H9 (cell line): ENCODE data around the gene ISX. TPM values are rescaled to one million over a fixed set of nuclear protein-coding genes. Genes with fewer than 3 reads are reported as not detected.
A peak's percentile ranks its signal among the peaks of the same experiment; 100 is the strongest.
"Not testable (repeated sequence)": the region's sequence is repeated elsewhere in the genome, so short reads cannot be mapped to it uniquely, and the experiment has no call there.

Source experiments
- DNase-seq: peaks from one replicate; pipeline ENCODE4 v3.0.0-alpha.2; 2017
- H2AFZ ChIP-seq: one replicate; pipeline ENCODE4 v1.6.1; 2013; ENCODE audit warnings: mild to moderate bottlenecking, low read length, control low read depth, moderate library complexity
- H2AK5ac ChIP-seq: 2 replicates; pipeline ENCODE4 v1.6.1; 2013; ENCODE audit warnings: low read length, control low read depth, mixed read lengths; ENCODE audit not compliant: insufficient read length
- H2BK120ac ChIP-seq: one replicate; pipeline ENCODE4 v1.6.1; 2013; ENCODE audit warnings: low read depth, mild to moderate bottlenecking, low read length, control low read depth, inconsistent platforms; ENCODE audit not compliant: poor library complexity, severe bottlenecking
- H2BK12ac ChIP-seq: 2 replicates; pipeline ENCODE4 v1.6.1; 2013; ENCODE audit warnings: low read length, control low read depth, mixed read lengths, low read depth; ENCODE audit not compliant: insufficient read length
- H2BK15ac ChIP-seq: 2 replicates; pipeline ENCODE4 v1.6.1; 2013; ENCODE audit warnings: low read depth, low read length, control low read depth
- H2BK20ac ChIP-seq: one replicate; pipeline ENCODE4 v1.6.1; 2013; ENCODE audit warnings: low read depth, mild to moderate bottlenecking, low read length, control low read depth, inconsistent platforms; ENCODE audit not compliant: poor library complexity, severe bottlenecking
- H2BK5ac ChIP-seq: 2 replicates; pipeline ENCODE4 v1.6.1; 2013; ENCODE audit warnings: low read length, control low read depth, mixed read lengths; ENCODE audit not compliant: insufficient read length
- H3K14ac ChIP-seq: 2 replicates; pipeline ENCODE4 v1.6.1; 2013; ENCODE audit warnings: low read length, control low read depth; ENCODE audit not compliant: insufficient read depth
- H3K18ac ChIP-seq: 2 replicates; pipeline ENCODE4 v1.6.1; 2013; ENCODE audit warnings: low read depth, mild to moderate bottlenecking, mixed read lengths, low read length, control low read depth; ENCODE audit not compliant: insufficient read length
- H3K23ac ChIP-seq: 2 replicates; pipeline ENCODE4 v1.6.1; 2013; ENCODE audit warnings: low read length, control low read depth, mixed read lengths, low read depth; ENCODE audit not compliant: insufficient read length
- H3K23me2 ChIP-seq: 2 replicates; pipeline ENCODE4 v1.6.1; 2013; ENCODE audit warnings: low read depth, mild to moderate bottlenecking, mixed read lengths, low read length, control low read depth; ENCODE audit not compliant: insufficient read length, poor library complexity, severe bottlenecking
- H3K27ac ChIP-seq: 2 replicates; pipeline ENCODE4 v1.5.1; 2013; ENCODE audit warnings: low read length, control low read depth, mixed read lengths, low read depth; ENCODE audit not compliant: insufficient read length
- H3K27me3 ChIP-seq: 2 replicates; pipeline ENCODE4 v1.6.1; 2013; ENCODE audit warnings: low read length, control low read depth, inconsistent platforms; ENCODE audit not compliant: insufficient read depth
- H3K4ac ChIP-seq: 2 replicates; pipeline ENCODE4 v1.6.1; 2013; ENCODE audit warnings: low read depth, mild to moderate bottlenecking, control low read depth, inconsistent platforms, low read length, moderate library complexity
- H3K4me1 ChIP-seq: 2 replicates; pipeline ENCODE4 v1.6.1; 2013; ENCODE audit warnings: low read length, control low read depth, inconsistent platforms; ENCODE audit not compliant: insufficient read depth
- H3K4me2 ChIP-seq: 2 replicates; pipeline ENCODE4 v1.6.1; 2013; ENCODE audit warnings: low read length, control low read depth, mixed read lengths; ENCODE audit not compliant: insufficient read length, insufficient read depth
- H3K56ac ChIP-seq: 2 replicates; pipeline ENCODE4 v1.6.1; 2013; ENCODE audit warnings: low read depth, mild to moderate bottlenecking, mixed read lengths, low read length, control low read depth; ENCODE audit not compliant: insufficient read length
- H3K79me1 ChIP-seq: 2 replicates; pipeline ENCODE4 v1.6.1; 2013; ENCODE audit warnings: low read depth, mild to moderate bottlenecking, moderate library complexity, low read length, control low read depth, inconsistent platforms; ENCODE audit not compliant: insufficient read depth, poor library complexity, severe bottlenecking
- H3K79me2 ChIP-seq: 2 replicates; pipeline ENCODE4 v1.6.1; 2013; ENCODE audit warnings: low read length, control low read depth, inconsistent platforms; ENCODE audit not compliant: insufficient read depth
- H3K9ac ChIP-seq: 2 replicates; pipeline ENCODE4 v1.6.1; 2013; ENCODE audit warnings: low read length, control low read depth, mixed read lengths; ENCODE audit not compliant: insufficient read length; ENCODE audit errors: extremely low read depth
- H3K9me3 ChIP-seq: one replicate; pipeline ENCODE4 v1.6.1; 2013; ENCODE audit warnings: low read depth, low read length, inconsistent platforms; ENCODE audit not compliant: control insufficient read depth
- H3T11ph ChIP-seq: one replicate; pipeline ENCODE4 v1.6.1; 2013; ENCODE audit warnings: mild to moderate bottlenecking, low read length, control low read depth, inconsistent platforms
- H4K20me1 ChIP-seq: one replicate; pipeline ENCODE4 v1.6.1; 2013; ENCODE audit not compliant: control insufficient read depth, insufficient read length, insufficient read depth
- H4K5ac ChIP-seq: 2 replicates; pipeline ENCODE4 v1.6.1; 2013; ENCODE audit warnings: low read depth, mild to moderate bottlenecking, mixed read lengths, low read length, control low read depth; ENCODE audit not compliant: insufficient read length
- H4K8ac ChIP-seq: replicated peaks from 2 replicates; pipeline ENCODE4 v1.6.1; 2013; ENCODE audit warnings: low read length, control low read depth, mixed read lengths, low read depth; ENCODE audit not compliant: insufficient read length
- H4K91ac ChIP-seq: 2 replicates; pipeline ENCODE4 v1.6.1; 2013; ENCODE audit warnings: low read depth, mild to moderate bottlenecking, moderate library complexity, mixed read lengths, low read length, control low read depth; ENCODE audit not compliant: insufficient read length
- H3K27ac Mint-ChIP-seq, 3 experiments: 2 replicates in 2 of 3; 3 replicates in 1 of 3; pipeline ENCODE4 v1.8.0; 2020 to 2021; ENCODE audit warnings: mixed read lengths in 3 of 3, mild to moderate bottlenecking in 1 of 3, moderate library complexity in 1 of 3
- H3K27me3 Mint-ChIP-seq: 2 replicates; pipeline ENCODE4 v1.8.0; 2021; ENCODE audit warnings: low read depth, mild to moderate bottlenecking, moderate library complexity, mixed read lengths
- H3K36me3 Mint-ChIP-seq, 3 experiments: 2 replicates in 2 of 3; 3 replicates in 1 of 3; pipeline ENCODE4 v1.8.0; 2020 to 2021; ENCODE audit warnings: low read depth in 3 of 3, mixed read lengths in 3 of 3; ENCODE audit not compliant: insufficient read depth in 1 of 3
- H3K4me1 Mint-ChIP-seq, 2 experiments: 2 replicates each; pipeline ENCODE4 v1.8.0; 2020; ENCODE audit warnings: mixed read lengths in 2 of 2
- H3K4me3 Mint-ChIP-seq, 2 experiments: 2 replicates in 1 of 2; 3 replicates in 1 of 2; pipeline ENCODE4 v1.8.0; 2020 to 2021; ENCODE audit warnings: mild to moderate bottlenecking in 2 of 2, mixed read lengths in 2 of 2, moderate library complexity in 1 of 2
- H3K9me3 Mint-ChIP-seq, 2 experiments: 2 replicates in 1 of 2; 3 replicates in 1 of 2; pipeline ENCODE4 v1.8.0; 2020; ENCODE audit warnings: mild to moderate bottlenecking in 2 of 2, mixed read lengths in 2 of 2, moderate library complexity in 1 of 2
- WGBS: extraction: QIAGEN DNeasy Blood & Tissue Kit; methylation state at CpG from one replicate; pipeline ENCODE4 v1.1.7; 2013; ENCODE audit warnings: missing lambda C conversion rate, low lambda C conversion rate, mixed read lengths; ENCODE audit not compliant: insufficient read length; ENCODE audit errors: extremely low coverage; 5-methylcytosine and 5-hydroxymethylcytosine counted together
- total RNA-seq: library from RNA; stranded (reverse); gene quantifications from 2 replicates; pipeline ENCODE4 v1.2.1, GENCODE V29; 2021
- TF ChIP-seq, protein P1 (sequence below): fragments of 200-600 bp; sonication (generic); conservative IDR thresholded peaks from 3 replicates; pipeline ENCODE4 v1.8.0; 2021; ENCODE audit warnings: antibody characterized with exemption, mild to moderate bottlenecking

Gene ISX
- total RNA-seq, 1 experiment from 2014 or later, result not detected

- H3K27me3 ChIP-seq, result no peaks in the 10 kb centered on the region
- H3K23ac ChIP-seq, result no peak overlapping the region
- H2BK5ac ChIP-seq, result no peak overlapping the region
- H3K79me1 ChIP-seq, result no peaks in the 10 kb centered on the region
- H3K56ac ChIP-seq, result no peak overlapping the region
- H3K4ac ChIP-seq, result no peak overlapping the region
- H3K4me2 ChIP-seq, result peak overlapping the region; percentile 12
- no peak overlapping the region for H2BK20ac ChIP-seq
- H3K4me1 Mint-ChIP-seq, result peaks cover 8 to 10% of the 10 kb centered on the region in 2 experiments
- no peak overlapping the region for H4K5ac ChIP-seq
- H3K18ac ChIP-seq, result no peak overlapping the region
- no peak overlapping the region for H2AFZ ChIP-seq
- H3K9ac ChIP-seq, result no peak overlapping the region
- peaks cover 5% of the 10 kb centered on the region for H4K20me1 ChIP-seq
- no peak overlapping the region for H2BK15ac ChIP-seq
- no peaks in the 10 kb centered on the region for H3K9me3 ChIP-seq
- H3K36me3 Mint-ChIP-seq, result no peaks in the 10 kb centered on the region; a peak in 1 of 7 replicates
- H3K27me3 Mint-ChIP-seq, result peaks cover 31% of the 10 kb centered on the region
- H2BK120ac ChIP-seq, result no peak overlapping the region
- WGBS, result no CpG with 5 or more reads among the region's 16 CpGs
- H3K27ac Mint-ChIP-seq, result peak overlapping the region in 1 of 3 experiments; percentile 55; a peak in 1 of 7 replicates
- TF ChIP-seq, protein P1, sequence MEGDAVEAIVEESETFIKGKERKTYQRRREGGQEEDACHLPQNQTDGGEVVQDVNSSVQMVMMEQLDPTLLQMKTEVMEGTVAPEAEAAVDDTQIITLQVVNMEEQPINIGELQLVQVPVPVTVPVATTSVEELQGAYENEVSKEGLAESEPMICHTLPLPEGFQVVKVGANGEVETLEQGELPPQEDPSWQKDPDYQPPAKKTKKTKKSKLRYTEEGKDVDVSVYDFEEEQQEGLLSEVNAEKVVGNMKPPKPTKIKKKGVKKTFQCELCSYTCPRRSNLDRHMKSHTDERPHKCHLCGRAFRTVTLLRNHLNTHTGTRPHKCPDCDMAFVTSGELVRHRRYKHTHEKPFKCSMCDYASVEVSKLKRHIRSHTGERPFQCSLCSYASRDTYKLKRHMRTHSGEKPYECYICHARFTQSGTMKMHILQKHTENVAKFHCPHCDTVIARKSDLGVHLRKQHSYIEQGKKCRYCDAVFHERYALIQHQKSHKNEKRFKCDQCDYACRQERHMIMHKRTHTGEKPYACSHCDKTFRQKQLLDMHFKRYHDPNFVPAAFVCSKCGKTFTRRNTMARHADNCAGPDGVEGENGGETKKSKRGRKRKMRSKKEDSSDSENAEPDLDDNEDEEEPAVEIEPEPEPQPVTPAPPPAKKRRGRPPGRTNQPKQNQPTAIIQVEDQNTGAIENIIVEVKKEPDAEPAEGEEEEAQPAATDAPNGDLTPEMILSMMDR, result no peak; the same call in 2 of the 3 replicates
- H3K4me3 Mint-ChIP-seq, result peak overlapping the region; percentile 30 to 47; a peak in 4 of 5 replicates
- no peaks in the 10 kb centered on the region for H3K23me2 ChIP-seq
- H3K27ac ChIP-seq, result no peak overlapping the region
- H3T11ph ChIP-seq, result no peak overlapping the region
- H3K4me1 ChIP-seq, result no peaks in the 10 kb centered on the region
- H2AK5ac ChIP-seq, result no peak overlapping the region
- H4K91ac ChIP-seq, result no peak overlapping the region
- no peak overlapping the region for H4K8ac ChIP-seq
- no peaks in the 10 kb centered on the region for H3K79me2 ChIP-seq
- DNase-seq, result no peak
- no peak overlapping the region for H3K14ac ChIP-seq
- no peak overlapping the region for H2BK12ac ChIP-seq
- H3K9me3 Mint-ChIP-seq, result peaks cover 0 to 5% of the 10 kb centered on the region in 2 experiments; a peak in 3 of 5 replicates
Observed at GRCh38 chr22:35024364-35024692, 41.6 kb upstream of the ISX start.

GRCh38 chr22:35030112-35030511 is 35.8 kb upstream of the ISX start:
- not testable (repeated sequence) for DNase-seq, H3K27me3 ChIP-seq, H3K4ac ChIP-seq, H3K27ac ChIP-seq, H2BK120ac ChIP-seq, H3K79me2 ChIP-seq, H3K14ac ChIP-seq, H3K27ac Mint-ChIP-seq, H3K4me2 ChIP-seq, H3K9me3 ChIP-seq, H3T11ph ChIP-seq, H2AFZ ChIP-seq, H3K36me3 Mint-ChIP-seq, H2BK5ac ChIP-seq, H4K5ac ChIP-seq, H3K79me1 ChIP-seq, H2BK12ac ChIP-seq, H3K23ac ChIP-seq, H3K4me3 Mint-ChIP-seq, H3K56ac ChIP-seq, H4K20me1 ChIP-seq, H3K23me2 ChIP-seq, H2BK15ac ChIP-seq, H4K91ac ChIP-seq, H3K18ac ChIP-seq, H2BK20ac ChIP-seq, H2AK5ac ChIP-seq, H3K9me3 Mint-ChIP-seq, H3K9ac ChIP-seq, H4K8ac ChIP-seq, H3K4me1 ChIP-seq
- H3K27me3 Mint-ChIP-seq, result peaks cover 13% of the 10 kb centered on the region
- H3K4me1 Mint-ChIP-seq, result peaks cover 12 to 14% of the 10 kb centered on the region in 2 experiments
- no CpG with 5 or more reads among the region's 5 CpGs for WGBS
